ENCODE data around the gene MCF2L. TPM values are rescaled to one million over a fixed set of nuclear protein-coding genes. Genes with fewer than 3 reads are reported as not detected.

MCF2L gene
- total and polyA plus RNA-seq, 9 of the 15 experiments (the other 6 are each of a cell fraction or from before 2014, with no cell fraction given), result 0.05 to 0.25 (median 0.18) TPM; not detected in 5

- intact Hi-C loops (cut with micrococcal nuclease) (no loop called here), in situ Hi-C loops (cut with MboI) (no loop called here)
- POLR2A ChIA-PET, result no interaction called here
- H3K27me3 ChIP-seq (ENCODE audit: control insufficient read depth in 2 of 2, insufficient read depth in 2 of 2, low read length in 2 of 2), result peaks cover 2 to 9% of the 10 kb centered on the region in 2 experiments; a peak in 3 of 5 replicates
- no peaks in the 10 kb centered on the region for H3K36me3 ChIP-seq (ENCODE audit: control insufficient read depth, insufficient read depth, low read length)
- H3K9ac ChIP-seq (ENCODE audit: insufficient read depth in 1 of 2, low read depth in 2 of 2, low read length in 2 of 2), result no peak overlapping the region
- no peaks in the 10 kb centered on the region for H3K9me1 ChIP-seq (ENCODE audit: control insufficient read depth, insufficient read depth, low read length)
- CTCF ChIA-PET (ENCODE audit: low intra/inter-chr PET ratio), result no interaction called here
- ATAC-seq, result no peak
- H4K20me1 ChIP-seq (replicated peaks; ENCODE audit: control insufficient read depth, insufficient read depth, low read length), result no peaks in the 10 kb centered on the region
- WGBS (ENCODE audit: insufficient coverage, low coverage, missing lambda C conversion rate), result 61% methylated on average over 5 of the region's 99 CpGs
- H3K4me1 ChIP-seq (replicated peaks in 1 of 2; ENCODE audit: control insufficient read depth in 2 of 2, insufficient read depth in 2 of 2, low read length in 2 of 2), result peaks cover 0 to 10% of the 10 kb centered on the region in 2 experiments; a peak in 2 of 5 replicates
- no TSS peak for BruUV-seq (replicated peaks)
- TF ChIP-seq ZNF184 (CRISPR knock-in tag; IDR thresholded peaks at IDR 0.05) (no peak), HMBOX1 (IDR thresholded peaks at IDR 0.05) (no peak)
- H3K27ac ChIP-seq (ENCODE audit: extremely low read depth, low read depth, low read length), result no peak overlapping the region
- no peak for DNase-seq (ENCODE audit: extremely low read depth in 1 of 4, low spot score in 3 of 4)
- no peak overlapping the region for H3K4me3 ChIP-seq
- H2AFZ ChIP-seq (ENCODE audit: low read depth, low read length), result no peak overlapping the region
- H3K4me2 ChIP-seq (ENCODE audit: insufficient read depth, low read length), result no peak overlapping the region
- H3K79me2 ChIP-seq (ENCODE audit: control insufficient read depth, insufficient read depth, low read length), result no peaks in the 10 kb centered on the region
- no peak for FAIRE-seq
- no peaks in the 10 kb centered on the region for H3K9me3 ChIP-seq (replicated peaks; ENCODE audit: control insufficient read depth, insufficient read depth, low read depth, low read length)
Measured at GRCh38 chr13:113110048-113110851, 141.2 kb downstream of the MCF2L start.

DNA sequence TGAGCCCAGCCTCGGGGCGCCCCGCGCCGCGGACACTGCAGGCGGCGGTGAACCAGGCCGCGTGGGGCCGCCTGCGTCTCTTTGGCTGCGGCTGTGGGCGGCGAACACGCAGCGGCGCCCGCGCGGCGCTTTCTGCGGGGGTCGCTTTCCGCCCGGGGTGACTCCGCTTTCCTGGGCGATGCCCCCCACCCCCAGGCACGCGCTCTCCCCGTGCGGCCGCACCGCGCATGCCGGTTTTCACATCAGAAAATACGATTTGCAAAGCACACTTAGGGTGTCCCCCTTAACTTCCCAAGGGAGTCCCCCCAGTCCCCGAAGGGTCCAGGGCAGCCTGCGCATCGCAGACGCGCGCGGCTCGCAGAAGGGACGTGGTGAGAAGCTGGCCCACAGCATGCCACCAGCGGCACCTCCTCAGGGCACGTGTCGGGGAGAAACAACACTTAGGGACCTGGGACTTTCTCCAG is 141.9 kb downstream of the MCF2L start:
- no peaks in the 10 kb centered on the region for H4K20me1 ChIP-seq (replicated peaks; ENCODE audit: control insufficient read depth, insufficient read depth, low read length)
- no peaks in the 10 kb centered on the region for H3K36me3 ChIP-seq (ENCODE audit: control insufficient read depth, insufficient read depth, low read length)
- in situ Hi-C loops (cut with MboI) (no loop called here), intact Hi-C loops (cut with micrococcal nuclease) (no loop called here)
- FAIRE-seq, result no peak
- H3K4me2 ChIP-seq (ENCODE audit: insufficient read depth, low read length), result no peak overlapping the region
- POLR2A ChIA-PET, result no interaction called here
- H3K79me2 ChIP-seq (ENCODE audit: control insufficient read depth, insufficient read depth, low read length), result no peaks in the 10 kb centered on the region
- H3K4me3 ChIP-seq, result no peak overlapping the region
- no peak overlapping the region for H3K27ac ChIP-seq (ENCODE audit: extremely low read depth, low read depth, low read length)
- H3K9me3 ChIP-seq (replicated peaks; ENCODE audit: control insufficient read depth, insufficient read depth, low read depth, low read length), result no peaks in the 10 kb centered on the region
- no peak overlapping the region for H3K9ac ChIP-seq (ENCODE audit: insufficient read depth in 1 of 2, low read depth in 2 of 2, low read length in 2 of 2)
- CTCF ChIA-PET (ENCODE audit: low intra/inter-chr PET ratio), result no interaction called here
- H2AFZ ChIP-seq (ENCODE audit: low read depth, low read length), result no peak overlapping the region
- no TSS peak for BruUV-seq (replicated peaks)
- H3K9me1 ChIP-seq (ENCODE audit: control insufficient read depth, insufficient read depth, low read length), result no peaks in the 10 kb centered on the region
- H3K4me1 ChIP-seq (replicated peaks in 1 of 2; ENCODE audit: control insufficient read depth in 2 of 2, insufficient read depth in 2 of 2, low read length in 2 of 2), result peaks cover 0 to 6% of the 10 kb centered on the region in 2 experiments; a peak in 2 of 5 replicates
- peaks cover 2 to 16% of the 10 kb centered on the region in 2 experiments; a peak in 3 of 5 replicates for H3K27me3 ChIP-seq (ENCODE audit: control insufficient read depth in 2 of 2, insufficient read depth in 2 of 2, low read length in 2 of 2)
- no peak for DNase-seq (ENCODE audit: extremely low read depth in 1 of 4, low spot score in 3 of 4)
- ATAC-seq, result no peak
- WGBS (ENCODE audit: insufficient coverage, low coverage, missing lambda C conversion rate), result 55% methylated on average over 10 of the region's 49 CpGs
- no peak for TF ChIP-seq ZNF175 (CRISPR knock-in tag; IDR thresholded peaks at IDR 0.05; ENCODE audit: low read depth)
- no peak for TF ChIP-seq TCF7 (IDR thresholded peaks at IDR 0.05; ENCODE audit: borderline replicate concordance)
- no peak for TF ChIP-seq SETDB1 (IDR thresholded peaks at IDR 0.05; ENCODE audit: low read length)
- no peak for TF ChIP-seq ZBTB11 (CRISPR knock-in tag; IDR thresholded peaks at IDR 0.05)
- TF ChIP-seq SAP30 (IDR thresholded peaks at IDR 0.05; ENCODE audit: borderline replicate concordance, insufficient read depth, low read depth, low read length, poor library complexity, severe bottlenecking), result no peak
- no peak for TF ChIP-seq NFRKB (IDR thresholded peaks at IDR 0.05; ENCODE audit: low read depth)

Measured in K562 (cell line).